ENCODE results near the gene ATP6V1G3. TPM values are rescaled to one million over a fixed set of nuclear protein-coding genes. Genes with fewer than 3 reads are reported as not detected.
A peak's percentile ranks its signal among the peaks of the same experiment; 100 is the strongest.

The ATP6V1G3 gene
- total RNA-seq, 1 donor from 2014 or later = not detected

DNA sequence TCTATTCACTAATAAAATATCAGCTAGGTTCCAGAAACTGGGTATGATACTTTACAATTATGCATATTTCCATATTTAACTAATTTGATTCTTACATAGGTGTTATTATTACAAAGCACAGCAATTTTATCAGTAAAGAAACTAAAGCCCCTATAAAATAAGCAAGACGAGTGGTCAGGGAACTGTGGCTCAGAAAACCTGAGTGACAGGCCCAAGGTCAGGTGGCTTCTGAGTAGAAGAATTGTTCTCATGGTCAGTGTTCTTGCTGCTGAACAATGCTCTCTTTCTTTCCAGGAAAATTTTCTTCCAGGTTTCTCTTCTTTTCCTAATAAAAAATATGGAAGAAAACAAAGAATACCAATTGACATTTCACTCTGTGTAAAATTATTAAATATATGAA lies 2.2 kb upstream of the ATP6V1G3 start:
- no peaks in the 10 kb centered on the region for H3K27me3 Mint-ChIP-seq (ENCODE audit: insufficient read depth, low read depth)
- Histone ChIP-seq H4K20me1 (ENCODE audit: low read depth) (no peaks in the 10 kb centered on the region), H3K9me3 (ENCODE audit: low read depth) (no peaks in the 10 kb centered on the region), H3K9ac (no peak overlapping the region), H3K27me3 (no peaks in the 10 kb centered on the region), H3F3A (ENCODE audit: low read depth) (no peaks in the 10 kb centered on the region), H3K27ac (no peak overlapping the region), H3K4me2 (no peak overlapping the region), H3K4me1 (no peaks in the 10 kb centered on the region), H2AFZ (replicated peaks) (no peak overlapping the region), H3K79me2 (ENCODE audit: low read depth) (no peaks in the 10 kb centered on the region), H3K36me3 (no peaks in the 10 kb centered on the region), H3K4me3 (no peak overlapping the region)
- H3K4me1 Mint-ChIP-seq = no peaks in the 10 kb centered on the region
- DNase-seq (ENCODE audit: low spot score) = no peak
- no peak overlapping the region for H3K4me3 Mint-ChIP-seq
- peaks cover 2% of the 10 kb centered on the region for H3K9me3 Mint-ChIP-seq
- H3K36me3 Mint-ChIP-seq = no peaks in the 10 kb centered on the region
- no peak overlapping the region for H3K27ac Mint-ChIP-seq
- TF ChIP-seq EZH2 (IDR thresholded peaks at IDR 0.05) (no peak), EZH2phosphoT487 (IDR thresholded peaks at IDR 0.05) (no peak), CTCF (IDR thresholded peaks at IDR 0.05) (no peak)

DNA sequence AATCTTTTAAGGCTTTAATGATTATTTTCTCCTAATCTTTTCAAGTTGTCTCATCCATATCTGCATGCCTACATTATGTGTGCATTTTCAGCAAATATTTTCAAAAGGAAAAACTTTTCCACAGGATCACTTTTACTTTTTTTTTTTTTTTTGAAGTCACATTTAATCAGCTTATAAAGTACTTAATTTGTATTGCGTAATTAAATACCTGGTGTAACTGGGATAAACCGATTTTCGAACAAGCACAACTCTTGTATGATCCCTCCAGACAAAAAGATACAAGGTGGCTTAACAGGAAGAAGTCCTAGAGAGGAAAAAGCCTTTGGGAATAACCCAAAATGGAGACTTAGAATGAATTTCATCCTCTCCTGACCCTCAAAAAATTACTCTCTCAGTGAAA lies 1.3 kb upstream of the ATP6V1G3 start:
- Histone ChIP-seq H3K9me3 (ENCODE audit: low read depth) (no peaks in the 10 kb centered on the region), H2AFZ (replicated peaks) (no peak overlapping the region), H3K9ac (no peak overlapping the region), H3K4me1 (no peaks in the 10 kb centered on the region), H3K27me3 (no peaks in the 10 kb centered on the region), H3F3A (ENCODE audit: low read depth) (no peaks in the 10 kb centered on the region), H4K20me1 (ENCODE audit: low read depth) (no peaks in the 10 kb centered on the region), H3K79me2 (ENCODE audit: low read depth) (no peaks in the 10 kb centered on the region), H3K36me3 (no peaks in the 10 kb centered on the region), H3K4me2 (no peak overlapping the region), H3K4me3 (no peak overlapping the region), H3K27ac (no peak overlapping the region)
- DNase-seq (ENCODE audit: low spot score) = no peak
- no peak overlapping the region for H3K27ac Mint-ChIP-seq
- no peak for TF ChIP-seq EZH2phosphoT487 (IDR thresholded peaks at IDR 0.05)
- TF ChIP-seq EZH2 (IDR thresholded peaks at IDR 0.05) = no peak
- no peak for TF ChIP-seq CTCF (IDR thresholded peaks at IDR 0.05)
- H3K9me3 Mint-ChIP-seq = peaks cover 2% of the 10 kb centered on the region
- no peak overlapping the region for H3K4me3 Mint-ChIP-seq
- no peaks in the 10 kb centered on the region for H3K27me3 Mint-ChIP-seq (ENCODE audit: insufficient read depth, low read depth)
- H3K36me3 Mint-ChIP-seq = no peaks in the 10 kb centered on the region
- no peaks in the 10 kb centered on the region for H3K4me1 Mint-ChIP-seq

GRCh38 chr1:198538579-198539364 lies 1.7 kb downstream of the ATP6V1G3 start:
- Mint-ChIP-seq H3K27me3 (ENCODE audit: insufficient read depth, low read depth) (no peaks in the 10 kb centered on the region), H3K27ac (no peak overlapping the region)

More at GRCh38 chr1:198538579-198539364, 1.7 kb downstream of the ATP6V1G3 start:
- H2AFZ ChIP-seq (replicated peaks) = peak overlapping the region; percentile 61
- Mint-ChIP-seq H3K9me3 (no peaks in the 10 kb centered on the region), H3K4me3 (no peak overlapping the region), H3K36me3 (no peaks in the 10 kb centered on the region), H3K4me1 (no peaks in the 10 kb centered on the region)
- no peak overlapping the region for H3K9ac ChIP-seq
- no peaks in the 10 kb centered on the region for H3K9me3 ChIP-seq (ENCODE audit: low read depth)
- H3K4me1 ChIP-seq = peaks cover 3% of the 10 kb centered on the region
- no peak overlapping the region for H3K4me3 ChIP-seq
- TF ChIP-seq CTCF (IDR thresholded peaks at IDR 0.05) = no peak
- no peak for TF ChIP-seq EZH2phosphoT487 (IDR thresholded peaks at IDR 0.05)
- TF ChIP-seq EZH2 (IDR thresholded peaks at IDR 0.05) = no peak
- no peak overlapping the region for H3K4me2 ChIP-seq
- H3K36me3 ChIP-seq = no peaks in the 10 kb centered on the region
- no peaks in the 10 kb centered on the region for H3K27me3 ChIP-seq
- no peaks in the 10 kb centered on the region for H3F3A ChIP-seq (ENCODE audit: low read depth)
- H4K20me1 ChIP-seq (ENCODE audit: low read depth) = no peaks in the 10 kb centered on the region
- no peaks in the 10 kb centered on the region for H3K79me2 ChIP-seq (ENCODE audit: low read depth)
- no peak for DNase-seq (ENCODE audit: low spot score)
- H3K27ac ChIP-seq = no peak overlapping the region
